ENCODE measurements around the gene RALGPS1.
"Not testable (repeated sequence)": the region's sequence is repeated elsewhere in the genome, so short reads cannot be mapped to it uniquely, and the experiment has no call there.

Gene RALGPS1

GRCh38 chr9:126999315-127000068 lies 84.9 kb downstream of the RALGPS1 start:
- H3K27ac Mint-ChIP-seq: no peak overlapping the region
- peaks cover 4% of the 10 kb centered on the region for H3K4me1 Mint-ChIP-seq
- ATAC-seq (ENCODE audit: low read depth): no peak
- H3K27me3 Mint-ChIP-seq: no peaks in the 10 kb centered on the region
- DNase-seq (ENCODE audit: low spot score in 2 of 2): no peak
- no peaks in the 10 kb centered on the region for H3K9me3 Mint-ChIP-seq
- peak overlapping the region; percentile 0 for H3K4me3 Mint-ChIP-seq
- peaks cover 4% of the 10 kb centered on the region for H3K36me3 Mint-ChIP-seq

- Mint-ChIP-seq H3K27me3 (no peaks in the 10 kb centered on the region), H3K36me3 (peaks cover 11% of the 10 kb centered on the region), H3K9me3 (no peaks in the 10 kb centered on the region), H3K4me3 (no peak overlapping the region), H3K27ac (no peak overlapping the region), H3K4me1 (peaks cover 10% of the 10 kb centered on the region)
- ATAC-seq (ENCODE audit: low read depth) (peak; percentile 32), DNase-seq (ENCODE audit: low spot score in 2 of 2) (no peak)
Observed at GRCh38 chr9:127004946-127005769, 90.6 kb downstream of the RALGPS1 start.

GRCh38 chr9:127005770-127006314 lies 91.3 kb downstream of the RALGPS1 start:
- DNase-seq (ENCODE audit: low spot score in 2 of 2): no peak
- Mint-ChIP-seq H3K27me3 (no peaks in the 10 kb centered on the region), H3K9me3 (no peaks in the 10 kb centered on the region), H3K4me1 (peaks cover 10% of the 10 kb centered on the region), H3K27ac (no peak overlapping the region), H3K4me3 (no peak overlapping the region), H3K36me3 (peaks cover 11% of the 10 kb centered on the region)
- ATAC-seq (ENCODE audit: low read depth): no peak

- Mint-ChIP-seq H3K36me3 (peaks cover 11% of the 10 kb centered on the region), H3K27ac (no peak overlapping the region), H3K4me1 (peaks cover 10% of the 10 kb centered on the region), H3K27me3 (no peaks in the 10 kb centered on the region), H3K9me3 (no peaks in the 10 kb centered on the region), H3K4me3 (no peak overlapping the region)
- DNase-seq (ENCODE audit: low spot score in 2 of 2): no peak
- no peak for ATAC-seq (ENCODE audit: low read depth)
Observed at GRCh38 chr9:127007638-127008037, 93.1 kb downstream of the RALGPS1 start.

DNA sequence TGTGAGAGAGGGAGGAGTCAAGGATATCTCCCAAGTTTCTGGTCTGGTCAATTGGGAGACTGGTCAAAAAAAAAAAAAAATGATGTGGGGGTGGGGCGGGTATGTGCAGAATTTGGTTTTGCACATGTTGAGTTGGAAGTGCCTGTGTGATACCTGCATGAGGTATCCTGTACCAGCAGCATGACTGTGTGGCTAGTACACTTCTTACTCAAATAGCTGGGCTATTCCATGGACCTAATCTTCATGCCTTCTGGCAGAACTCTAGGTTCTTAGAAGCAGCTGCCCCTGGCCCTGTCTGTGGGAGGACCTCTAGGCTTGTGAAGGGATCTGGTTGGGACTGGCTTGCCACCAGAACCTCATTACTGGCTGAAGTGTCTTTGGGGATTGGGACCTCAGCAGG lies 93.5 kb downstream of the RALGPS1 start:
- Mint-ChIP-seq H3K4me1 (peaks cover 10% of the 10 kb centered on the region), H3K27me3 (no peaks in the 10 kb centered on the region), H3K27ac (no peak overlapping the region), H3K4me3 (no peak overlapping the region), H3K36me3 (peaks cover 16% of the 10 kb centered on the region), H3K9me3 (no peaks in the 10 kb centered on the region)
- no peak for DNase-seq (ENCODE audit: low spot score in 2 of 2)
- no peak for ATAC-seq (ENCODE audit: low read depth)

- H3K9me3 Mint-ChIP-seq: no peaks in the 10 kb centered on the region
- DNase-seq (ENCODE audit: low spot score in 2 of 2) (no peak), ATAC-seq (ENCODE audit: low read depth) (no peak)
- H3K4me1 Mint-ChIP-seq: peaks cover 18% of the 10 kb centered on the region
- no peak overlapping the region for H3K4me3 Mint-ChIP-seq
- H3K27ac Mint-ChIP-seq: no peak overlapping the region
- H3K27me3 Mint-ChIP-seq: no peaks in the 10 kb centered on the region
- H3K36me3 Mint-ChIP-seq: peaks cover 16% of the 10 kb centered on the region
Observed at GRCh38 chr9:127011772-127012171, 97.2 kb downstream of the RALGPS1 start.

GRCh38 chr9:127012250-127012649 lies 97.7 kb downstream of the RALGPS1 start:
- no peak for ATAC-seq (ENCODE audit: low read depth)
- Mint-ChIP-seq H3K4me1 (peaks cover 17% of the 10 kb centered on the region), H3K36me3 (peaks cover 16% of the 10 kb centered on the region), H3K27me3 (no peaks in the 10 kb centered on the region), H3K27ac (no peak overlapping the region), H3K4me3 (no peak overlapping the region), H3K9me3 (no peaks in the 10 kb centered on the region)
- DNase-seq (ENCODE audit: low spot score in 2 of 2): no peak

- Mint-ChIP-seq H3K27ac (no peak overlapping the region), H3K36me3 (peaks cover 13% of the 10 kb centered on the region), H3K4me1 (peaks cover 11% of the 10 kb centered on the region), H3K27me3 (no peaks in the 10 kb centered on the region), H3K4me3 (no peak overlapping the region), H3K9me3 (no peaks in the 10 kb centered on the region)
- DNase-seq (ENCODE audit: low spot score in 2 of 2) (no peak), ATAC-seq (ENCODE audit: low read depth) (no peak)
Observed at GRCh38 chr9:127013597-127013996, 99.0 kb downstream of the RALGPS1 start.

GRCh38 chr9:127014216-127014909 lies 99.8 kb downstream of the RALGPS1 start:
- Mint-ChIP-seq H3K4me1 (peaks cover 8% of the 10 kb centered on the region), H3K27me3 (no peaks in the 10 kb centered on the region), H3K4me3 (no peak overlapping the region), H3K9me3 (no peaks in the 10 kb centered on the region), H3K36me3 (peaks cover 13% of the 10 kb centered on the region), H3K27ac (no peak overlapping the region)
- ATAC-seq (ENCODE audit: low read depth) (no peak), DNase-seq (ENCODE audit: low spot score in 2 of 2) (no peak)

DNA sequence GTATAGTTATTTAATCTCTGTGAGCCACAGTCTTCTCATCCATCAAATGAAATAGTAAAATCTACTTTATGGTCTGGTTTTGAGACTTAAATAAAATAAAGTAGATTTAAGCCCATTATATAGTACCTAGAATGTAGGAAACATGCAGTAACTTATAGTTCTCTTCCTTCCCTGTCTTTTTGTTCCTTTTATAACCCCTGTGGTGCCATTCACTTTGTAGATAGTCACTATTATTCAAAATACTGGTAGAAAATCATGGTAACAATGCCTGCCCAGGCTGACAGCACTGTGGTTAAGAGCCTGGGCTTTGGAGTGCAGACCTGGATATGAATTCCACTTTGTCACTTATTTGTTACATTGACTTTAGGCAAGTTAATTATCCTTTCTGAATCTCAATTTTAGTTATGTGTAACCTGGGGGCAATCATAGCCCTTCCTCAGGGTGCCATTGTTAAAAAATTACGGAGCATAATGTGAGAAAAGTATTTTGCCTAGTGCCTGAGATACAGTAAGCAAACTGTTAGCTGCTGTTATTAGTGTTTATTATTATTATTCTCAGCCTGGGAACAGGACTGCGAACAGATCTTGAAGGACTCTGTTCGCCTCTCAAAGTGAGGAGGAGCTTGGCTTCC lies 100.4 kb downstream of the RALGPS1 start:
- DNase-seq (ENCODE audit: low spot score in 2 of 2) (no peak), ATAC-seq (ENCODE audit: low read depth) (no peak)
- H3K27me3 Mint-ChIP-seq: no peaks in the 10 kb centered on the region
- peaks cover 13% of the 10 kb centered on the region for H3K36me3 Mint-ChIP-seq
- no peak overlapping the region for H3K27ac Mint-ChIP-seq
- H3K9me3 Mint-ChIP-seq: no peaks in the 10 kb centered on the region
- H3K4me1 Mint-ChIP-seq: peaks cover 8% of the 10 kb centered on the region
- H3K4me3 Mint-ChIP-seq: no peak overlapping the region

- Mint-ChIP-seq H3K36me3 (peaks cover 13% of the 10 kb centered on the region), H3K27me3 (no peaks in the 10 kb centered on the region), H3K4me1 (peaks cover 8% of the 10 kb centered on the region), H3K27ac (no peak overlapping the region), H3K4me3 (no peak overlapping the region), H3K9me3 (no peaks in the 10 kb centered on the region)
- ATAC-seq (ENCODE audit: low read depth) (no peak), DNase-seq (ENCODE audit: low spot score in 2 of 2) (no peak)
Observed at GRCh38 chr9:127015921-127016512, 101.4 kb downstream of the RALGPS1 start.

GRCh38 chr9:127017979-127018378 lies 103.4 kb downstream of the RALGPS1 start:
- DNase-seq (ENCODE audit: low spot score in 2 of 2); H3K4me3 Mint-ChIP-seq; H3K27ac Mint-ChIP-seq; H3K27me3 Mint-ChIP-seq; H3K9me3 Mint-ChIP-seq; ATAC-seq (ENCODE audit: low read depth): not testable (repeated sequence)
- Mint-ChIP-seq H3K36me3 (peaks cover 15% of the 10 kb centered on the region), H3K4me1 (peaks cover 17% of the 10 kb centered on the region)

DNA sequence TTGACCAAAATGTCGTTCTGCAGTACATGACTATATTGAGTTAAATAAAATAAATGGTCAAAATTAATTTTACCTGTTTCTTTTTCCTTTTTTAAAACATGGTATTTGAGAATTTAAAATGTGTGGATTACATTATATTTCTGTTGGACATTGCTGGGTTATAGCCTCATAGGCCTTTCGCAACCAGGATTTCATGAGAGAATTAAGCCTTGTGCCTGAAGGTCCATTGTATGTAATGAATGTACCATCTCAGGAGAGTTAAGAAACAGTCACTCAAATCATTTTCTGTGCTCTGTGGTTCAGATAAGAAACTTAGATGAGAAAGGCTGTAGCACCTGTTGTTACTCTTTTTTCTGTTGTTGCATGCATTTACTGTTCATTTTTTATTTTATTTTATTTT lies 104.4 kb downstream of the RALGPS1 start:
- no peak for ATAC-seq (ENCODE audit: low read depth)
- Mint-ChIP-seq H3K4me1 (peaks cover 16% of the 10 kb centered on the region), H3K9me3 (peaks cover 2% of the 10 kb centered on the region), H3K27me3 (no peaks in the 10 kb centered on the region), H3K36me3 (peaks cover 17% of the 10 kb centered on the region), H3K4me3 (no peak overlapping the region), H3K27ac (no peak overlapping the region)
- DNase-seq (ENCODE audit: low spot score in 2 of 2): no peak
